ENCODE data around the gene DEPDC5. TPM values are rescaled to one million over a fixed set of nuclear protein-coding genes. Genes with fewer than 3 reads are reported as not detected.

The DEPDC5 gene
- total and polyA plus RNA-seq, 9 of the 15 experiments (the other 6 are each of a cell fraction or from before 2014, with no cell fraction given): 2.3 to 12.3 (median 10.7) TPM

- Histone ChIP-seq H3K36me3 (ENCODE audit: control insufficient read depth, insufficient read depth, low read length) (peaks cover 11% of the 10 kb centered on the region; the same call in 1 of the 3 replicates), H3K27ac (ENCODE audit: extremely low read depth, low read depth, low read length) (no peak overlapping the region), H3K79me2 (ENCODE audit: control insufficient read depth, insufficient read depth, low read length) (no peaks in the 10 kb centered on the region), H3K4me2 (ENCODE audit: insufficient read depth, low read length) (no peak overlapping the region), H3K9me3 (replicated peaks; ENCODE audit: control insufficient read depth, insufficient read depth, low read depth, low read length) (no peaks in the 10 kb centered on the region), H2AFZ (ENCODE audit: low read depth, low read length) (no peak overlapping the region), H4K20me1 (replicated peaks; ENCODE audit: control insufficient read depth, insufficient read depth, low read length) (no peaks in the 10 kb centered on the region), H3K4me3 (no peak overlapping the region), H3K9me1 (ENCODE audit: control insufficient read depth, insufficient read depth, low read length) (no peaks in the 10 kb centered on the region), H3K27me3 (ENCODE audit: control insufficient read depth in 2 of 2, insufficient read depth in 2 of 2, low read length in 2 of 2) (no peaks in the 10 kb centered on the region), H3K9ac (ENCODE audit: insufficient read depth in 1 of 2, low read depth in 2 of 2, low read length in 2 of 2) (no peak overlapping the region), H3K4me1 (replicated peaks in 1 of 2; ENCODE audit: control insufficient read depth in 2 of 2, insufficient read depth in 2 of 2, low read length in 2 of 2) (peaks cover 20 to 26% of the 10 kb centered on the region in 2 experiments)
- intact Hi-C loops (cut with micrococcal nuclease) (no loop called here), in situ Hi-C loops (cut with MboI) (no loop called here)
- no peak for ATAC-seq
- 92% methylated on average over 3 of the region's 3 CpGs for WGBS (ENCODE audit: insufficient coverage, low coverage, missing lambda C conversion rate)
- FAIRE-seq: no peak
- ChIA-PET CTCF (ENCODE audit: low intra/inter-chr PET ratio) (no interaction called here), POLR2A (no interaction called here)
- DNase-seq (ENCODE audit: extremely low read depth in 1 of 4, low spot score in 3 of 4): no peak
- BruUV-seq (replicated peaks): no TSS peak
- TF ChIP-seq ARID1B (IDR thresholded peaks at IDR 0.05) (no peak), TAF1 (IDR thresholded peaks at IDR 0.05; ENCODE audit: control insufficient read depth, extremely low read depth, insufficient read depth, low read length, severe bottlenecking) (no peak), PKNOX1 (IDR thresholded peaks at IDR 0.05) (no peak), U2AF2 (optimal IDR thresholded peaks at IDR 0.05; ENCODE audit: low read depth, low read length) (no peak), TAF9B (IDR thresholded peaks at IDR 0.05; ENCODE audit: partially characterized antibody) (no peak), NR2C2 (CRISPR knock-in tag; IDR thresholded peaks at IDR 0.05) (no peak), NR2C2 (tag; IDR thresholded peaks at IDR 0.05) (no peak), TCF3 (CRISPR knock-in tag; IDR thresholded peaks at IDR 0.05) (no peak), BDP1 (IDR thresholded peaks at IDR 0.05; ENCODE audit: insufficient read depth, insufficient read length) (no peak), ZBTB34 (CRISPR knock-in tag; IDR thresholded peaks at IDR 0.05) (no peak), ZKSCAN1 (IDR thresholded peaks at IDR 0.05; ENCODE audit: low read depth, low read length) (no peak)
Observed at GRCh38 chr22:31904651-31905050, 150.8 kb downstream of the DEPDC5 start.

Data from K562 (cell line).